Endothelial cell of umbilical vein (primary cell): Measurements from ENCODE around the gene GALT. TPM values are rescaled to one million over a fixed set of nuclear protein-coding genes. Genes with fewer than 3 reads are reported as not detected.

Experiments
- BruUV-seq: library from RNA; stranded (reverse); fragments of 400-500 nt; replicated peaks from 2 replicates; lab custom pipeline; 2021; lab: Mats Ljungman, UMichigan
- CTCF ChIA-PET: fragments of 300-600, 350-600 bp; sonication (Branson Sonifier 250); formaldehyde crosslinking; loops from one replicate; lab custom pipeline; 2021; ENCODE audit warnings: antibody characterized with exemption, inconsistent platforms; lab: Charles Lee
- POLR2A ChIA-PET: fragments of 300-600, 350-600 bp; sonication (Branson Sonifier 250); formaldehyde crosslinking; loops from one replicate; lab custom pipeline; 2021; ENCODE audit warnings: antibody characterized with exemption, inconsistent platforms; lab: Charles Lee
- DNase-seq: peaks from one replicate; pipeline ENCODE4 v3.0.0-alpha.2; 2011; ENCODE audit warnings: low read depth, low spot score
- FAIRE-seq: peaks from 2 replicates; lab custom pipeline; 2011; peaks lifted over from hg19 to GRCh38; lab: Jason Lieb, UNC
- H2AFZ ChIP-seq: 2 replicates; pipeline ENCODE4 v1.6.0; 2012; ENCODE audit warnings: low read depth, low read length, control low read depth, inconsistent platforms
- H3K27ac ChIP-seq: 2 replicates; pipeline ENCODE4 v1.5.1; 2011; ENCODE audit warnings: low read depth, mild to moderate bottlenecking, control low read depth, low read length, moderate library complexity; ENCODE audit not compliant: insufficient read depth
- H3K27me3 ChIP-seq, 2 experiments: 2 replicates each; pipeline versions ENCODE4 v1.6.0 to v1.6.1; 2011; ENCODE audit warnings: low read length in 2 of 2, mixed read lengths in 1 of 2; ENCODE audit not compliant: control insufficient read depth in 2 of 2, insufficient read depth in 2 of 2
- H3K36me3 ChIP-seq, 2 experiments: 2 replicates in 1 of 2; 3 replicates in 1 of 2; pipeline ENCODE4 v1.5.1; 2011; ENCODE audit warnings: low read length in 2 of 2, mild to moderate bottlenecking in 1 of 2, moderate library complexity in 1 of 2; ENCODE audit not compliant: control insufficient read depth in 2 of 2, insufficient read depth in 2 of 2; ENCODE audit errors: extremely low read depth in 1 of 2
- H3K4me1 ChIP-seq: 3 replicates; pipeline ENCODE4 v1.5.1; 2011; ENCODE audit warnings: mild to moderate bottlenecking, low read length; ENCODE audit not compliant: control insufficient read depth, insufficient read depth; ENCODE audit errors: extremely low read depth
- H3K4me2 ChIP-seq: 2 replicates; pipeline ENCODE4 v1.6.1; 2011; ENCODE audit warnings: low read length, control low read depth, mixed read lengths; ENCODE audit not compliant: insufficient read depth
- H3K4me3 ChIP-seq, 3 experiments: fragments of 200-600 bp in 1 of 3; sonication (generic), shearing (Covaris generic) in 1 of 3; replicated peaks in 1 of 3; 2 replicates each; pipeline ENCODE4 v1.5.1; 2011 to 2016; ENCODE audit warnings: control low read depth in 3 of 3, low read length in 3 of 3, mild to moderate bottlenecking in 2 of 3, inconsistent platforms in 1 of 3, low read depth in 1 of 3, moderate library complexity in 1 of 3; ENCODE audit not compliant: insufficient read depth in 1 of 3
- H3K79me2 ChIP-seq: 2 replicates; pipeline ENCODE4 v1.6.0; 2012; ENCODE audit warnings: low read length, inconsistent platforms; ENCODE audit not compliant: control insufficient read depth, insufficient read depth
- H3K9ac ChIP-seq: replicated peaks from 2 replicates; pipeline ENCODE3; 2011; ENCODE audit warnings: low read length, control low read depth; ENCODE audit not compliant: insufficient read depth; ENCODE audit errors: extremely low read depth
- H3K9me1 ChIP-seq: replicated peaks from 3 replicates; pipeline ENCODE4 v1.6.0; 2011; ENCODE audit warnings: mild to moderate bottlenecking, low read length; ENCODE audit not compliant: control insufficient read depth, insufficient read depth; ENCODE audit errors: extremely low read depth
- H3K9me3 ChIP-seq: replicated peaks from 2 replicates; pipeline ENCODE4 v1.5.1; 2012; ENCODE audit warnings: low read length, inconsistent platforms; ENCODE audit not compliant: control insufficient read depth, insufficient read depth
- H4K20me1 ChIP-seq: replicated peaks from 2 replicates; pipeline ENCODE3; 2011; ENCODE audit warnings: mild to moderate bottlenecking, low read length; ENCODE audit not compliant: control insufficient read depth, insufficient read depth; ENCODE audit errors: extremely low read depth
- CTCF ChIP-seq, 2 donors: IDR thresholded peaks; 1 replicate in 1 of 2; 2 replicates in 1 of 2; pipeline ENCODE4 v1.5.1; 2011; ENCODE audit warnings: low read length in 2 of 2, mild to moderate bottlenecking in 2 of 2, moderate library complexity in 2 of 2, control low read depth in 1 of 2, inconsistent platforms in 1 of 2, low read depth in 1 of 2; ENCODE audit not compliant: insufficient read depth in 1 of 2; ENCODE audit errors: extremely low read depth in 1 of 2
- EZH2 ChIP-seq: IDR thresholded peaks from 2 replicates; pipeline ENCODE4 v1.6.1; 2012; ENCODE audit warnings: borderline replicate concordance, low read depth, mild to moderate bottlenecking, moderate library complexity, low read length, inconsistent platforms; ENCODE audit not compliant: severe bottlenecking
- FOS ChIP-seq: IDR thresholded peaks from 2 replicates; pipeline ENCODE4 v1.6.1; 2011; ENCODE audit warnings: mild to moderate bottlenecking, low read length, moderate library complexity, borderline replicate concordance; ENCODE audit not compliant: insufficient read depth
- GATA2 ChIP-seq: IDR thresholded peaks from 2 replicates; pipeline ENCODE4 v1.7.0; 2011; ENCODE audit warnings: low read depth, mild to moderate bottlenecking, moderate library complexity, mixed read lengths, low read length; ENCODE audit not compliant: insufficient read length, insufficient read depth
- JUN ChIP-seq: IDR thresholded peaks from 2 replicates; pipeline ENCODE4 v1.6.1; 2011; ENCODE audit warnings: borderline replicate concordance, low read depth; ENCODE audit not compliant: insufficient read length, insufficient read depth
- MYC ChIP-seq: IDR thresholded peaks from one replicate; pipeline ENCODE4 v1.6.1; 2011; ENCODE audit warnings: mild to moderate bottlenecking, low read depth, low read length
- POLR2A ChIP-seq: IDR thresholded peaks from 2 replicates; pipeline ENCODE4 v1.6.1; 2012; ENCODE audit warnings: low read depth, mild to moderate bottlenecking, control low read depth, low read length
- POLR2AphosphoS5 ChIP-seq: IDR thresholded peaks from 2 replicates; pipeline ENCODE4 v1.6.1; 2012; ENCODE audit warnings: low read depth, mild to moderate bottlenecking, control low read depth, low read length, moderate library complexity; ENCODE audit not compliant: insufficient read depth
- dilution Hi-C: fragments of 300-500 bp; cut with MboI; formaldehyde crosslinking; loops from one replicate; pipeline ENCODE4 v1.15.0; 2019; ENCODE audit warnings: low sequenced_read_pairs; ENCODE audit not compliant: extremely low pct_ligation_motif_present
- intact Hi-C: fragments of 100-400 bp; cut with micrococcal nuclease; formaldehyde crosslinking; loops from one replicate; pipeline ENCODE4 v1.10.0; 2022
- polyA plus RNA-seq, 4 experiments: library from polyadenylated mRNA; depleted of rRNA in 3 of 4; stranded (reverse) in 3 of 4; unstranded in 1 of 4; fragments of >200 nt; gene quantifications; 2 replicates each; pipeline versions ENCODE4 v1.2.1 to v1.2.3, GENCODE V29; 2011 to 2012; ENCODE audit warnings: missing spikeins in 1 of 4
- total RNA-seq: library from RNA; stranded (reverse); gene quantifications from 2 replicates; pipeline ENCODE4 v1.2.3, GENCODE V29; 2021
- TF ChIP-seq, protein P1 (sequence below): IDR thresholded peaks from 2 replicates; pipeline ENCODE4 v1.6.1; 2011; ENCODE audit not compliant: insufficient read depth, insufficient read length

GALT gene
- total and polyA plus RNA-seq, 2 donors (not counting 3 experiments of a cell fraction or from before 2014, with no cell fraction given) = 36.6 to 58.5 TPM

DNA sequence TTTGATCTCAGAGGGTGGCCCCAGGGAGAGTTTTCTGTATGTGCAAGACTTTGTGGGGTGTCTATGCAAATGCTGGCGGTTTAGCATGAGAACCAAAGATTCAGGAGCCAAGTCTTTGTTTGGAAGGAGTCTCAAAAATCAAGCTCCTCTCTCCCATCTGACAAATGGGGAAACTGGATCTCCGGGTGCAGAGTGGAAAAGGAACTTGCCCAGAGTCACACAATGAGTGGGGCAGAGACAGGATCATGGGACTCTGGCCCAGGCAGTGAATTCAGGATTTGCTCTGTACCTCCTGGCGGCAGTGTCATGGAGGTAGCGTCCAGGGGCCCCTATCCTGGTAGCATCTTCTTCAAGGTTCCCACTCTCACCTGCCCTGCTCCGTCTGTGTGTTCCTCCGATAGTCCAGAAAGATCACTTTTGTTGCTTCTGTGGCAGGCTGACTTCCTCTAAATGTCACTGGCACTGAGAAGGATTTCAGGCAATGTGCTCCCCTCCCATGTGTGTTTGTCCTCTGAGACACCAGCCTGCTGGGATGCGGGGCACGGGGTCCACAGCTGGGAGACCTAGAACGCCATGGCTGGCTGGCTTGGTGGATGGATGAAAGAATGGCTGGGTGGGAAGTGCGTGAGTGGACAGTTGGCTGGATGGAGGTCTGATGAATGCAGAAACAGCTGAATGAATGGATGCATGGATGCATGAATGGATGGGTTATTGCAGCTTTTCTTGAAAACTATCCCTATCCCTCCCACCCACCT, 41.0 kb downstream of the GALT start:
- H3K27me3 ChIP-seq = peaks cover 4 to 7% of the 10 kb centered on the region in 2 experiments
- no TSS peak for BruUV-seq
- H3K79me2 ChIP-seq = no peaks in the 10 kb centered on the region
- CTCF ChIA-PET = interaction anchor here (1.8 to 3.5 kb wide), 2 partner anchors 13 to 15 kb away, joined by 7 to 17 read pairs; no protein-coding TSS in a partner anchor
- intact Hi-C loops = no loop called here
- H3K9ac ChIP-seq = no peak overlapping the region
- H3K4me3 ChIP-seq = no peak overlapping the region
- dilution Hi-C loops = no loop called here
- DNase-seq = no peak
- H3K9me3 ChIP-seq = no peaks in the 10 kb centered on the region
- H2AFZ ChIP-seq = no peak overlapping the region
- POLR2A ChIA-PET = no interaction called here
- H3K4me1 ChIP-seq = no peaks in the 10 kb centered on the region
- TF ChIP-seq FOS (no peak), POLR2AphosphoS5 (no peak), EZH2 (no peak), GATA2 (no peak), CTCF (IDR thresholded peaks at IDR 0.05; ENCODE audit: extremely low read depth in 1 of 2, insufficient read depth in 1 of 2, low read depth in 1 of 2, low read length in 2 of 2) (no peak), POLR2A (no peak), JUN (no peak), MYC (no peak)
- TF ChIP-seq, protein P1, sequence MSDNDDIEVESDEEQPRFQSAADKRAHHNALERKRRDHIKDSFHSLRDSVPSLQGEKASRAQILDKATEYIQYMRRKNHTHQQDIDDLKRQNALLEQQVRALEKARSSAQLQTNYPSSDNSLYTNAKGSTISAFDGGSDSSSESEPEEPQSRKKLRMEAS = no peak
- H3K4me2 ChIP-seq = no peak overlapping the region
- no peaks in the 10 kb centered on the region for H3K9me1 ChIP-seq
- no peak for FAIRE-seq
- H4K20me1 ChIP-seq = no peaks in the 10 kb centered on the region
- no peaks in the 10 kb centered on the region for H3K36me3 ChIP-seq
- no peak overlapping the region for H3K27ac ChIP-seq
